Measurements from ENCODE around the gene SEMA3C.

SEMA3C gene

DNA sequence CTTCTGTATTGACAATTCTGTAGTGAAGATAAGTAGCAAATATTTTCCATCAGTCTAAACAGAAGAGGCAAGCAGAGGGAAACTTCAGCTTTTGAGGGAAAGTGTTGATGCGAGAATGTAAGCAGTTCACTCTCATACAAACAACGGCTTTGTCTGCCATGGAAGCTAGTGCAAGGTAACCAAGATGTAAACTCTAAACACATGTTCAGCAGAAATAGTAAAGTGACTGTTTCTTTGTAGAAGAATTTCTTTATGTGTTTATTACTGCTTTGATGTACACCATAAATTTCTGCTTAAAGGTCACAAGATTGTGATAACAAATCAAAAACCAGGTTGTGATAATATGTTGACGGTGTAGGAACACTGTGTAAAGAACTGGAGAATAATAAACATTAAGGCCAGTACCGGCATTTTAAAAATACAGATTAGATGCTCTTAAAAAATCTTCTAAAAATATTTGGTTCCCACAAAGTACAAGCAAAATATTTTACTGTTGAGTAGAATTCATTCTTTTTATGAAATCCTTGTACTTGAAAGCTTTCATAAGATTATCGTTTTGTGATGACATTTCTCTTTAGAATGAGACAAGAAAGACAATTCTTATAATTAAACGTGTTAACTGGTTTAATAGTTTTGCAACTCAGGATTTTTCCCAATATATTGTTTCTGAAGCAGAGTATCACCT, 34.2 kb downstream of the SEMA3C start:
- no peak for DNase-seq

DNA sequence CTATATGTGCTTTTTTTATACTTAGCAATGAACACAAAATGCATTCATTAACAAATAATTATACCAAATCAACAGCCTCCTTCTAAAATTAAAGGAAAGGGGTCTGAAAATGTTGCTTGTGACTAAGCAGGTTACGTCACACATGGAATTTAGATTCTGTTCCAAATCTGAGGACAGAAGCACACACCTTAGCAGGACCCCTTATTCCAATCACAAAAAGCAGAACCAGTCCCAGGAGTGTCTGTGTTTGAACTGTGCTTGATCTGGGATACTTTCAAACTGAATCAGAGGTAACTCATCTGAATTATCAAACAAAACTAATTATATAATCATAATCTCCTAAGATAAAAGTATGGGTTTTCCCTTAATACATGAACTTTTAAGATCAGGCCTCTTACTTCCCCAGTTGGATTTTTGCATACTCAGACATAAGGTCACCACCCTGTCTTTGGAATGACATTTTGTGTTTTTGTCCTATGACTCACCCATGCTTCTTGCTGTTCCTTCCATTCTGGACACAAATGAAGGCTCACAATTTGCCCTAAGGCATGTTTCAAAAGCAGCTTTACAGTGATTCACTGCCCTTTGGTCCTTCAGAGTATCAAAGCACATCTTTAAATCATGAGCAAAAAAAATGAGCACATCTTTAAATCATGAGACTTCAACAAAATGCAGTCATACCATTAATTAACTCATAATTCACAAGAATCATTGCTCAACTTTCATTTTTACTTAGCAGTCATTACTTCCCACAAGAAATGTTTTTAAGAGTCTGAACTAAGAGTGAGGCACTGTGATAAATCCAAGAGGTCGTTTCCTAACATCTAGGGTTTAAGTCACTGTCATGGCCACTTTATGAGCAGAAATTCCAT, 35.5 kb downstream of the SEMA3C start:
- DNase-seq, result no peak

- DNase-seq, result no peak
Observed at GRCh38 chr7:80882213-80882801, 36.5 kb downstream of the SEMA3C start.

DNA sequence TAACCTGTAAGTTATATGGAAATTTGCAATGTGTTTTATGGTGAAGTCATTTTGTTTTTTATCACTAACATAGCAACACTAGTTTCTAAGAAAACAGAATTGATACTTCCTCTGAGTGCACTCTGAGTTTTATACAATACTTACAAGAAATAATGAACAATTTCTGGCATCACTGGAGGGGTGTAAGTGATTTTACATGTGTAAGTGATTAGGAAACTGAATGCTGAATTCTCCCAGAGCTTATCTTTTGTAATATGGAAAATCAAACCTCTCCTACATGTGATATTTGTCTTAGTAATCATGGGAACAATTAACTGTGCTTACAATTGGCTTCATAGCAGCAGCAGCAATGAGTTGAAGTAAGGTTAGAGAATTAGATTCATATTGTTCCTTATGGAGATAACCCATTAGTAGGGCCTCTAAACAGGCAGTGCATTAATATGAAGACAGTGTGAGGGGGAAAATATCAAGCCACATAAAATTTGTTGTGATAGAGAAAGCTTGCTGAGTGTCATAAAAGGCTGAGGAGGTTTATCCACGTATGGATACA, 37.4 kb downstream of the SEMA3C start:
- DNase-seq, result no peak

DNA sequence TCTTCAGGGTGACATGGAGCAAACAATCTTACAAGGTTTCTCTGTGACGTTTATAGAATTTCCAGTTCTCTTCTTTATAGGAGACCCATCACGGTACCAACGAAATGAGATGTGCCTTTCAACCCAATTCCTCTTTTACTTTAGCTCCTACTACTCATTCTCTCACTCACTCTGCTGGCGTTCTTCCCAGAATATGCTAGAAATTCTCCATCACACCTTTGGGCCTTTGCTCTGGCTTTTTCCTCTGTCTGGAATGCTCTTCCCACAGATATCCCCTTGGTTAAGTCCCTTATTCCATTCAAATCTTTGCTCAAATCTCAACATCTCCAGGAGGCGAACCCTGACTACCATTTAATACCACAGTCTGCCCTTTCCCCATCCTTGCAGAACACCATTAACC, 39.0 kb downstream of the SEMA3C start:
- DNase-seq, result no peak

DNA sequence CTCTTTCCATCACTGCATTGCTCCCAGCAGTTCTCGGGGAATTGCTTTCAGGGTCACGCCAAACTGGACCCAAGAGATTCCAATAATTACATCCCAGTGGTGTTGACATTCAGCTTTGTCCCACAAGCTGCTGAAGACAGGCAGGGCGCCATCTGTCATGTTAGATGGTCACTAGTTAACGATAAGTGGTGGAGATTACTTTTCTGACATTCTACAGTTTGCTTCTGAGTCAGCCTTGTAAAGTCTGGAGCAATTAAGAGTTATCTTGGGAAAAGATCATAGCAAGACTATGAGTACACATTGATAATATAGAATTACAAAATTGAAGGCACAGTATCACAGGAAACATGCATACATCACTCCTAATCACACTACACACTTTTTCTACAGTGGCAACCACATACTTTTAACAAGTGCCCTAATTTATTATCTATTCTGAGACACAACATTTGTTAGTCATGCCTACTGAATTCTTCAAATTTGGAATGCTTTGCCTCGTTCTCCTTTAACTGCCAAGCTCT, 41.9 kb downstream of the SEMA3C start:
- no peak for DNase-seq

- no peak for DNase-seq
Observed at GRCh38 chr7:80875537-80876120, 43.2 kb downstream of the SEMA3C start.

- no peak for DNase-seq
Observed at GRCh38 chr7:80873140-80873539, 45.7 kb downstream of the SEMA3C start.

GRCh38 chr7:80871228-80871627, 47.6 kb downstream of the SEMA3C start:
- no peak for DNase-seq

GRCh38 chr7:80870813-80871212, 48.0 kb downstream of the SEMA3C start:
- no peak for DNase-seq

- DNase-seq, result no peak
Observed at GRCh38 chr7:80869821-80870751, 48.8 kb downstream of the SEMA3C start.

DNA sequence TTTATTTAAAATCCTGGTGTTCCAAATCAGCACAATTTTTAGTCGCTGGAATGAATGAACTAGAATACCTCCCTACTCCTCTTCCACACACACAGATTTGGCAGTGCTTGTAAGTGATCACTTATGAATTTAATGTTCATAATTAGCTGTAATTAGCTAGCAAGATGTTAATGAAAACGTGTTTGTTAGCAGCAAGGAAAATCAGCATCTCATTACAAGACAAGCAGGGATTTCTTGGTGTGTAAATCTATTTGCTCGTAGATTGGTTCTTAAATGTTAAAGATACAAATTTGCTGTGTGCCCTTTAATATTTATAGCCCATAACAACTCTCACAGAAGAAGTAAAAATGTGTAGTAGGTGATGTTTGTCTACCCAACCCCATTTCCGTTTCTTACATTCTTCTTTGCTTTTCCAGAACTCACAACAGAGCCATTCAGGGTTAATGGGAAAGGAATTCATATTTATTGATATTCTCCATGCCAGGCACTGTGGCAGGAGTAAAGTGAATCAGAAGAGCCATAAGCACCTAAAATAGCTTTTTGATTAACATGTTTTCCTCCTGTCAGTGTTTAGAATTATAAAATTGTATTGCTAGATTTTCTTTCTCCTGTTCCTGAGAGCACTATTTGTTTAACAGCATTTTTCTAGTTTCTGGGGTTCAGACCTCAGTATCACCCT, 49.6 kb downstream of the SEMA3C start:
- no peak for DNase-seq

GRCh38 chr7:80868566-80868965, 50.3 kb downstream of the SEMA3C start:
- DNase-seq, result no peak

- DNase-seq, result no peak
Observed at GRCh38 chr7:80860554-80860953, 58.3 kb downstream of the SEMA3C start.

DNA sequence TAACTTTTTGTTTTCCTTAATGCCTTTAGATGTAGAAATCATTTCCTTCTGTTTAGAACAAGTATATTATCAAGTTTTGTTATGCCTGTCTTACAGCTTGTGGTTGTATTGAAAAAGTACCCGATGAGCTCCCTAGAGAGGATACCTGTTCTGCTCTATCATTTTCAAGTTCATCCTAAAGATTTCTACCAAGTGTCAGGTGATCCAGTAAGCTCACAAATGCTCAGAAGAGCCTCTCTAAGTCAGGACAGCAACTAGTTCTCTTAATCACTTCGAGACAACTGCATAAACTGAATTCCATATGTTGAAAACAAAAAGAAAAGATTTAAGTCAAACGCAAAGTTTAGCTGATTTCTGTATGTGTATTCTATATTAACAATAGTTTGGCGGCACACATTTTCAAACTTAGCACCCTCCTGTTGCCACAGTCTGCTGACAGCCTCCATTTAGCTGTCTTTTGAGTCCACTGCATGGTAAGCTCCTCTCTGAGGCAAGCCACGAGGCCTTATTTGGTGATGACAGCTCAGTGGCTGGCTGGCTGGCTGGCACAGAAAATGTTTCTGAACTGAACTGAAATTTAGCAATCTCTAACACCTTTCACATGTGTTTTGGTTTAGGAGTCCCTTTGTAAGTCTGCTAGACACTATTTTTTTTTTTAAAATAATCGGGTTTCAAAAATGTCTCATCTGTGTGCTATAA, 59.4 kb downstream of the SEMA3C start:
- no peak for DNase-seq

DNA sequence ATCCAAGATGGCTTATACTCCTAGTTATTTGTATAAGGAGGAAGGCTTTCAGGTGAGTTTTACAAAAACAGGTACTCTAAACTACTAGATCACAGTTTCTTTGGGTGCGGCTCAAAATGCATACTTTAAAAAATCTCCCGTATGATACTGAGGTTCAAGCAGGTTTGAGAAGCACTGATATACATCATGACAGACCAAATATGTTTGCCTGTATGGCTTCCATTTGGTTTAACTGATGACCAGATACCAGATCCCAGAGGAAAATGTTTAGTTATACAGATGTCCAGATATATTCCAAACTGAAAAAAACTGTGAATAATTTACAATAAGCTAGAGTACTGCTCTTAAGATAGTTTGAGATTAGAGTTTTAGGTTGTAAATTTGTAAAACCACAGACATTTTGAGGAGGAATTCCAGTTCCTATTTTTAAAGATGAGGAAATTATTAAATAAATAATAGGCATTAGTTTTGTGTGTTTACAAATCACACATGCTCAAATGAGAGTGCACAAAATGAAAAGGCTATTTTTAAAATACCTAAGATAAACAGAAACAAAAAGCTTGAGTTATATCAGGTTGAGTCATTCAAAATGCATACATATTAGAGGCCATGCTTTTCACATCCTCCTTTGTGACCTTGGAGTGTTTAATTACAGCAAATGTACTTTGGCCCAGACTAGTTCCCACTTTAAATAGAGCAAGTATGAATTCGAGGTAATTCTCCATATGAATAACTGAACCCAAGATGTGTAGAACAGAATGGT, 60.5 kb downstream of the SEMA3C start:
- DNase-seq, result no peak

DNA sequence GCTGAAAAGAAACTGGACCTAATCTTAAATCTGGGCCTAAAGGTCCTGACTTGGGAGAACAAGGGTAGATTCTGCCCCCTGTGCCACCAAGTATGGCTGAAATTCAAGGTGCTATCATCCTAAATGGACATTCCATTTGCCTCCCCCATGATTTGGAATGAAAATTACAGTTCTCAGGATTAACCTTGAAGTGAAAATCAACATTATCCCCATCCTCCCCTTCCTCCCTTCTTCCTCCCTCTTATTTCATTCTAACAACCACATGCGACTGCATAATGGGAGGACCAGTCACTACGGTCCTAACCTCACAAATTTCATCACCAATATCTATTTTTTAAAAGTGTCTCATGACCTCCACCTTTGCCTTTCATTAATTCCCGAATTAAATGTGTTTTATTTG, 62.1 kb downstream of the SEMA3C start:
- no peak for DNase-seq

DNA sequence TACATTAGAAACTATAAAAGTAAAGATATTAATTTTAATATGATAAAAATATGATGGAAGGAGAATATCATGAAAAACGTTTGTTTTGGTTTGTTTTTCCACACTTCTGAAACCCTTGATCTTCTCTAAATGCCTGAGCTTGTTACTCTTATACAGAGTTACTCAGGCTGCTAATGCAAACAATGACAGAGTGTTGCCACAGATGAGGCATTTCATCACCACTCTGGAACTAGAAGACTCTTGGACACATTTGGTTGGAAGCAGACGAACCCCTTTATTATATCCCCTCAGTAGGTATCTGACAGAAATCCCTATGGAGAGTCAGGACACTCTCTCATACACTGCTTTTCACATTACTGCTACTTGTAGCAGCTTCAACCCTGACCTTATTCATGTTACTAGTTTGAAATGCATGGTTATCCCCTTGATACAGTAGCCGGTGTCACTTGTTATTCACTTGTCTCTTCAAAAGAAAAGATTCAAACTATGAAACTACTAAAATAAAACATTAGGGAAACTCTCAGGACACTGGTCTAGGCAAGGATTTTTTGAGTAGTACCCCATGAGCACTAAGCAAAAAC, 66.9 kb downstream of the SEMA3C start:
- no peak for DNase-seq

DNA sequence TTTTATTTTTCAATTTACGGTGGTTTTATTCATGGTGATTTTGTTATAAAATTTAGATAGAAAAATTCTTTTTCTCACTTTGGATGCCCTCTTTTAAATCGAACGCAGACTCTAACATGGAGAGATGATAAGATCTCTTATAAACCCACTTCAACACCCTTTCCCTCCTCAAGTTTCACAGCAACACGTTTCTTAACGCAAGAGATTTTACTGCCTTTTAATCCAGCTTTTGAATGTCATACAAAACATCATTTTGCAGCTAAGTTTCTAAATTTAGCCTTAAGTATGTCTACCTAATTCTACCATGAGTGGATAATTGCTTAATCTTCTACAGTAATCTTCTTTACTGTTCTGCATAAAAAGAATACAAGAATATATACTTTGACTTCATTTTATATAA, 70.0 kb downstream of the SEMA3C start:
- no peak for DNase-seq

- no peak for DNase-seq
Observed at GRCh38 chr7:80847895-80848294, 71.0 kb downstream of the SEMA3C start.
